ENCODE measurements around the gene DENND5B.

GRCh38 chr12:31440134-31440533 lies 150.8 kb downstream of the DENND5B start:
- TF ChIP-seq, protein P1, sequence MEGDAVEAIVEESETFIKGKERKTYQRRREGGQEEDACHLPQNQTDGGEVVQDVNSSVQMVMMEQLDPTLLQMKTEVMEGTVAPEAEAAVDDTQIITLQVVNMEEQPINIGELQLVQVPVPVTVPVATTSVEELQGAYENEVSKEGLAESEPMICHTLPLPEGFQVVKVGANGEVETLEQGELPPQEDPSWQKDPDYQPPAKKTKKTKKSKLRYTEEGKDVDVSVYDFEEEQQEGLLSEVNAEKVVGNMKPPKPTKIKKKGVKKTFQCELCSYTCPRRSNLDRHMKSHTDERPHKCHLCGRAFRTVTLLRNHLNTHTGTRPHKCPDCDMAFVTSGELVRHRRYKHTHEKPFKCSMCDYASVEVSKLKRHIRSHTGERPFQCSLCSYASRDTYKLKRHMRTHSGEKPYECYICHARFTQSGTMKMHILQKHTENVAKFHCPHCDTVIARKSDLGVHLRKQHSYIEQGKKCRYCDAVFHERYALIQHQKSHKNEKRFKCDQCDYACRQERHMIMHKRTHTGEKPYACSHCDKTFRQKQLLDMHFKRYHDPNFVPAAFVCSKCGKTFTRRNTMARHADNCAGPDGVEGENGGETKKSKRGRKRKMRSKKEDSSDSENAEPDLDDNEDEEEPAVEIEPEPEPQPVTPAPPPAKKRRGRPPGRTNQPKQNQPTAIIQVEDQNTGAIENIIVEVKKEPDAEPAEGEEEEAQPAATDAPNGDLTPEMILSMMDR (IDR thresholded peaks at IDR 0.05 in 8 of 11, conservative IDR thresholded peaks at IDR 0.05 in 3 of 11), result no peak
- TF ChIP-seq POLR2AphosphoS5 (IDR thresholded peaks at IDR 0.05), result no peak
